Smooth muscle cell (in vitro differentiated cells): Measurements from ENCODE around the gene IRAK1. TPM values are rescaled to one million over a fixed set of nuclear protein-coding genes. Genes with fewer than 3 reads are reported as not detected.

Experiments used
- DNase-seq: peaks from one replicate; lab custom pipeline; 2025; ENCODE audit not compliant: unreplicated experiment; lab: John Stamatoyannopoulos, UW
- H2AFZ ChIP-seq: fragments of 200-600 bp; sonication (generic); 2 replicates; pipeline ENCODE4 v1.6.0; 2016; ENCODE audit warnings: antibody characterized with exemption, low read depth, mild to moderate bottlenecking
- H3F3A ChIP-seq: fragments of 200-600 bp; sonication (generic); 2 replicates; pipeline ENCODE4 v1.6.0; 2017; ENCODE audit warnings: antibody characterized with exemption, low read depth
- H3K27ac ChIP-seq: fragments of 200-600 bp; sonication (generic); 2 replicates; pipeline ENCODE4 v1.5.1; 2016; ENCODE audit warnings: low read depth, mild to moderate bottlenecking
- H3K27me3 ChIP-seq: fragments of 200-600 bp; sonication (generic); 2 replicates; pipeline ENCODE4 v1.6.1; 2016; ENCODE audit warnings: low read depth, mild to moderate bottlenecking
- H3K36me3 ChIP-seq: fragments of 200-600 bp; sonication (generic); 2 replicates; pipeline ENCODE4 v1.5.1; 2016; ENCODE audit warnings: low read depth
- H3K4me1 ChIP-seq: fragments of 200-600 bp; sonication (generic); 2 replicates; pipeline ENCODE4 v1.5.1; 2016; ENCODE audit warnings: low read depth
- H3K4me2 ChIP-seq: fragments of 200-600 bp; sonication (generic); 2 replicates; pipeline ENCODE4 v1.6.0; 2016; ENCODE audit warnings: mild to moderate bottlenecking
- H3K4me3 ChIP-seq: fragments of 200-600 bp; sonication (generic); 2 replicates; pipeline ENCODE4 v1.5.1; 2016; ENCODE audit warnings: mild to moderate bottlenecking
- H3K79me2 ChIP-seq: fragments of 200-600 bp; sonication (generic); 2 replicates; pipeline ENCODE4 v1.6.0; 2016; ENCODE audit warnings: low read depth, mild to moderate bottlenecking
- H3K9ac ChIP-seq: fragments of 200-600 bp; sonication (generic); 2 replicates; pipeline ENCODE4 v1.6.0; 2016; ENCODE audit warnings: low read depth
- H3K9me3 ChIP-seq: fragments of 200-600 bp; sonication (generic); replicated peaks from 2 replicates; pipeline ENCODE4 v1.5.1; 2016; ENCODE audit warnings: low read depth
- H4K20me1 ChIP-seq: fragments of 200-600 bp; sonication (generic); 2 replicates; pipeline ENCODE4 v1.6.0; 2016; ENCODE audit warnings: low read depth
- CTCF ChIP-seq: fragments of 200-600 bp; sonication (generic); IDR thresholded peaks from 2 replicates; pipeline ENCODE4 v1.5.1; 2017; ENCODE audit warnings: borderline replicate concordance, mild to moderate bottlenecking, antibody characterized with exemption; ENCODE audit not compliant: insufficient read depth, poor library complexity, severe bottlenecking
- WGBS: methylation state at CpG from one replicate; pipeline ENCODE4 v1.1.7; 2016; ENCODE audit warnings: low lambda C conversion rate; 5-methylcytosine and 5-hydroxymethylcytosine counted together
- polyA plus RNA-seq: library from polyadenylated mRNA; unstranded; fragments of >200 nt; fragmentation: Nextera tagmentation; extraction: Ambion mirVana; gene quantifications from 2 replicates; pipeline ENCODE4 v1.2.1, GENCODE V29; 2016
- total RNA-seq: library from RNA; depleted of rRNA; stranded (reverse); fragments of >200 nt; gene quantifications from 2 replicates; pipeline ENCODE4 v1.2.3, GENCODE V29; 2014

IRAK1 gene
- total and polyA plus RNA-seq, 2 experiments from 2014 or later: 29.4 to 63.4 TPM

- no peaks in the 10 kb centered on the region for H3F3A ChIP-seq
- H2AFZ ChIP-seq: no peak overlapping the region
- no peaks in the 10 kb centered on the region for H3K36me3 ChIP-seq
- 78% methylated on average over 17 of the region's 17 CpGs for WGBS
- H3K79me2 ChIP-seq: no peaks in the 10 kb centered on the region
- no peaks in the 10 kb centered on the region for H3K27me3 ChIP-seq
- H3K4me3 ChIP-seq: no peak overlapping the region
- no peak overlapping the region for H3K27ac ChIP-seq
- H4K20me1 ChIP-seq: no peaks in the 10 kb centered on the region
- H3K4me2 ChIP-seq: no peak overlapping the region
- no peak overlapping the region for H3K9ac ChIP-seq
- TF ChIP-seq CTCF: no peak
- H3K4me1 ChIP-seq: no peaks in the 10 kb centered on the region
- no peak for DNase-seq
- no peaks in the 10 kb centered on the region for H3K9me3 ChIP-seq
Observed at GRCh38 chrX:154012336-154012991, 7.2 kb downstream of the IRAK1 start.

GRCh38 chrX:154011376-154012335, 8.0 kb downstream of the IRAK1 start:
- DNase-seq: no peak
- Histone ChIP-seq H3K36me3 (no peaks in the 10 kb centered on the region), H3K27ac (no peak overlapping the region), H3K27me3 (no peaks in the 10 kb centered on the region), H3K4me1 (no peaks in the 10 kb centered on the region), H3F3A (no peaks in the 10 kb centered on the region), H3K9ac (no peak overlapping the region), H3K4me3 (no peak overlapping the region), H3K4me2 (no peak overlapping the region), H3K79me2 (no peaks in the 10 kb centered on the region), H3K9me3 (no peaks in the 10 kb centered on the region), H4K20me1 (no peaks in the 10 kb centered on the region), H2AFZ (no peak overlapping the region)
- no peak for TF ChIP-seq CTCF
- 93% methylated on average over 18 of the region's 18 CpGs for WGBS

GRCh38 chrX:154010330-154011087, 9.2 kb downstream of the IRAK1 start:
- Histone ChIP-seq H4K20me1 (no peaks in the 10 kb centered on the region), H3K4me2 (no peak overlapping the region), H3K79me2 (no peaks in the 10 kb centered on the region), H3K4me1 (no peaks in the 10 kb centered on the region), H3K27ac (no peak overlapping the region), H2AFZ (no peak overlapping the region), H3K27me3 (no peaks in the 10 kb centered on the region), H3K9me3 (no peaks in the 10 kb centered on the region), H3K36me3 (no peaks in the 10 kb centered on the region), H3F3A (no peaks in the 10 kb centered on the region), H3K4me3 (no peak overlapping the region), H3K9ac (no peak overlapping the region)
- WGBS: 80% methylated on average over 18 of the region's 18 CpGs
- DNase-seq: no peak
- TF ChIP-seq CTCF: no peak
